GM12892 (cell line): ENCODE data around the gene SPIRE2.

Experiments
- POLR2A ChIP-seq: IDR thresholded peaks from 2 replicates; pipeline ENCODE4 v1.6.1; 2011; ENCODE audit warnings: low read depth, low read length, control low read depth
- POLR2AphosphoS5 ChIP-seq: IDR thresholded peaks from 2 replicates; pipeline ENCODE4 v1.6.1; 2011; ENCODE audit warnings: low read depth, low read length, control low read depth
- TAF1 ChIP-seq: IDR thresholded peaks from 2 replicates; pipeline ENCODE4 v1.6.1; 2011; ENCODE audit warnings: low read depth, mild to moderate bottlenecking, control low read depth, low read length, borderline replicate concordance

GRCh38 chr16:89853306-89853993, 25.2 kb downstream of the SPIRE2 start:
- TF ChIP-seq POLR2A: no peak
- no peak for TF ChIP-seq POLR2AphosphoS5
- TF ChIP-seq TAF1: no peak
